HCT116 (cell line): Measurements from ENCODE around the gene DDO.

Source experiments
- CTCF ChIP-seq, 3 experiments: fragments of 200-600 bp in 1 of 3; sonication (generic) in 1 of 3; IDR thresholded peaks in 2 of 3; conservative IDR thresholded peaks in 1 of 3; 2 replicates each; pipeline ENCODE4 v1.5.1; 2012 to 2017; ENCODE audit warnings: low read depth in 2 of 3, low read length in 2 of 3, antibody characterized with exemption in 1 of 3, borderline replicate concordance in 1 of 3, control low read depth in 1 of 3, mild to moderate bottlenecking in 1 of 3, mixed read lengths in 1 of 3, mixed run types in 1 of 3, moderate library complexity in 1 of 3; ENCODE audit not compliant: insufficient read depth in 1 of 3
- EGR1 ChIP-seq: IDR thresholded peaks from 2 replicates; pipeline ENCODE4 v1.6.1; 2012; ENCODE audit warnings: low read depth
- EZH2phosphoT487 ChIP-seq: fragments of 200-600 bp; IDR thresholded peaks from 2 replicates; pipeline ENCODE4 v1.6.1; 2018; ENCODE audit warnings: antibody characterized with exemption, borderline replicate concordance
- POLR2A ChIP-seq: IDR thresholded peaks from 2 replicates; pipeline ENCODE4 v1.7.0; 2011; ENCODE audit warnings: borderline replicate concordance; ENCODE audit not compliant: insufficient read depth, insufficient read length; ENCODE audit errors: extremely low read depth
- POLR2AphosphoS5 ChIP-seq: IDR thresholded peaks from 2 replicates; pipeline ENCODE4 v1.6.1; 2011; ENCODE audit warnings: mild to moderate bottlenecking, low read depth, low read length, moderate library complexity
- RAD21 ChIP-seq: IDR thresholded peaks from 2 replicates; pipeline ENCODE4 v1.6.1; 2012; ENCODE audit warnings: low read depth, mild to moderate bottlenecking
- REST ChIP-seq: IDR thresholded peaks from 2 replicates; pipeline ENCODE4 v1.6.1; 2012; ENCODE audit warnings: low read depth
- SP1 ChIP-seq: IDR thresholded peaks from 2 replicates; pipeline ENCODE4 v1.6.1; 2012; ENCODE audit warnings: low read depth
- SRF ChIP-seq: IDR thresholded peaks from 2 replicates; pipeline ENCODE4 v1.6.1; 2012; ENCODE audit warnings: low read depth
- ZNF274 ChIP-seq: fragments of 200-500 bp; sonication (Bioruptor generic); IDR thresholded peaks from 2 replicates; pipeline ENCODE4 v1.6.1; 2014; ENCODE audit warnings: mild to moderate bottlenecking, low read depth, low read length, inconsistent platforms

DNA sequence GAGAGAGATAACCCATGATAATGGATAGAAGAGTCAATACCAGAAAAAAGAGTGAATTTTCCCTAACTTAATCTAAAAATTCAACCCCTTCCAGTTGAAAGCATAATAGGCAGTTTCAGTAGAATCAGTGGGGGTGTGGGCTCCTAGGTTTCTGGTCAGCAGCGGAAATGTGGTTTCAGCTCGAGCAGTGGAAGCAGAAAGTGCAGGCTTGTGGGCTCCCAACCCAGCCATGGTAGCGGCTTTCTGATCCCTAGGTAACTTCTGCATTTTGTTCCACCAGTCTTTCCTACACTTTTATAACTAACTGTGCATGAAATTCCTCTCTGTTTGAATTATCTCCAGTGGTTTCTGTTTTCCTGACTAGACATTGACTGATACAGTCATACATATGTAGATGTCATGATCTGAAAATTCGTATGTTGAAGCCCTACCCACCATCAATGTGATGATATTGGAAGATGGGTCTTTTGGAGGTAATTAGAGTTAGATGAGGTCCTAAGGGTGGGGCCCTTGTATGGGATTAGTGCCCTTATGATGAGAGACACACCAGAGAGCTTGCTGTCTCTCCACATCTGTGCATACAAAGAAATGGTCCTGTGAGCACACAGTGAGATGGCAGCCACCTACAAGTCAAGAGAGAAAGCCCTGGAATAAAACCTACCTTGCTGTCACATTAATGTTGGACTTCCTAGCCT lies 6.5 kb upstream of the DDO start:
- TF ChIP-seq CTCF (IDR thresholded peaks at IDR 0.05 in 2 of 3, conservative IDR thresholded peaks at IDR 0.05 in 1 of 3; ENCODE audit: borderline replicate concordance in 1 of 3, insufficient read depth in 1 of 3, low read depth in 2 of 3, low read length in 2 of 3) (no peak), ZNF274 (no peak), POLR2AphosphoS5 (no peak), EZH2phosphoT487 (no peak), RAD21 (no peak), REST (no peak), POLR2A (no peak), EGR1 (no peak), SP1 (no peak), SRF (no peak)
